Frontal cortex (tissue), 4 donors: ENCODE data around the gene TMPRSS4. TPM values are rescaled to one million over a fixed set of nuclear protein-coding genes. Genes with fewer than 3 reads are reported as not detected.

Source experiments
- DNase-seq, 2 donors: peaks; one replicate each; pipeline ENCODE4 v3.0.0; 2012; ENCODE audit warnings: low spot score in 2 of 2
- FAIRE-seq: peaks from 2 replicates; lab custom pipeline; 2012; peaks lifted over from hg19 to GRCh38; lab: Jason Lieb, UNC
- total RNA-seq: library from RNA; depleted of rRNA; stranded (reverse); fragments of >200 nt; gene quantifications from one replicate; pipeline ENCODE4 v1.2.3, GENCODE V29; 2014
- donor health status: control.
- donor health status: control.
- donor health status: control.

The TMPRSS4 gene
- total RNA-seq, 1 donor from 2014 or later: not detected

- DNase-seq (no peak), FAIRE-seq (no peak)
Measured at GRCh38 chr11:118168316-118168715, 91.4 kb downstream of the TMPRSS4 start.

DNA sequence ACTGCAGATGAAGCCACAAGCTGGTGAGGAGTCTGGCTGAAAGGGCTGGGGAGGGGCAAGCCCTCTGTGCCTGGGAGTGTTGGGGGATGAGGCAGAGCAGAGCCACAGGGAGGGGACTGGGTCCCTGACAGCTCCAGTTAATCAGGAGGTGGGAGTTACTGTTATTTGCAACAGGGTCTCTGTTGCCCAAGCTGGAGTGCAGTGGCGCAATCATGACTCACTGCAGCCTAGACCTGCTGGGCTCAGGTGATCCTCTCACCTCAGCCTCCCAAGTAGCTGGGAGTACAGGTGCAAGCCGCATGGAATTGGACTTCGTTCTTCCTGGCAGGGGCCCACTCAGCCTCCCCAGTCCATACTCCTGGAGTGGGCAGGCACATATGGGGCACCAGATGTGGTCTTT is 91.9 kb downstream of the TMPRSS4 start:
- no peak for DNase-seq
- FAIRE-seq: no peak

DNA sequence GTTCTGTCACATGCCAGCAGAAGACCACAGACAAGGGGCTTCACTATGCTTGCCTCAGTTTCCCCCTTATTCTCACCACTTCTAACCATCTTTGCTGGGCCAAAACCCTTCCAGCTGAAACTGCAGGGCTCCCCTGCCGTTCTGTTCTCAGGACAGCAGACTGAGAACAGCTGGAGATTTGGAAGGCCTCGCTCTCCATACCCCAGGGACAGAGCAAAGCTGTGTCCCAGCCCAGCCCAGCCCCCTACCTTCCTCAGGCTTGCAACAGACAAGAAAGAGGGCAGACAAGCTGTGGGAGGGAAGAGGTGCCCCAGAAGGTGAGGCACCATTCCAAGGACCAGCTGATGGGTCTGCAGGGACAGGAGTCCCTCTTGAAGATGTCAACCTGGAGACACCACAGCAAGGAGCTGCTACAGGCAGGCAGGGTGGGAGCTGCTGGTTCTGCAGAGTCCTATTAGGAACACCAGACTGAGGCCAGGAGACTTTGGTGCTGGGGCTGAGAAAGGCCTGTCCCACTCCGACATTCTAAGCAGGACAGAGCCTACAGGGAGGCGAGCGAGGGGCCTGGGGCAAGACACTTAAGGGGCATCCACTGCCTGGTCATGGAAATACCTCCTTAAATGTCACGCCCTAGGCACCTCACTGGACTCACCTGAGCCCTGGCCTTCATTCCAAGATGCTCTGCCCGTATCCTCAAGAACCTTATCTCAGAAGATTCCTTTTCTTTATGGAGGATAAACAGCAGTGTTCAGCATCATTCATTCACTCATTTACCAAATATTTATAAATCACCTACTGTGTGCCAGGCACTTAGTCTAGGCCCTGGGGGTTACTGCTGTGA is 92.6 kb downstream of the TMPRSS4 start:
- no peak for FAIRE-seq
- no peak for DNase-seq

DNA sequence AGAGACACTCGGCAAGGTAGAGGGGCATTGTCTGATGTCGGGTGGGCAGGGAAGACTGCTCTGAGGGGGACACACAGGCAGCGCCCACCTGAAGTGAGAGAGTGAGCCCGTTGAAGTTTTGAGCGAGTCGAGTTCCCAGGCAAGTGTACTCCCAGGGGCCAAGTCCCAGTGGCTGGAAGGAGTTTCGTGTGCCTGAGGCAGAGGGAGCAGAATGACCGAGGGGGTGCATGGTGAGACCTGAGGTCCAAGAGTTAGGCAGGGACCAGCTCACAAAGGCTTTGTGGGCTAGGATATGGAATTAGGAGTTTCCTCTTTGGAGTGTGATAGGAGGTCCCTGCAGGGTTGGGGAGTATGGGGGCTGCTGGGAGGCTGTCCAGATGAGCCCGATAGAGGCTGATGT is 93.4 kb downstream of the TMPRSS4 start:
- no peak for DNase-seq
- FAIRE-seq: no peak

DNA sequence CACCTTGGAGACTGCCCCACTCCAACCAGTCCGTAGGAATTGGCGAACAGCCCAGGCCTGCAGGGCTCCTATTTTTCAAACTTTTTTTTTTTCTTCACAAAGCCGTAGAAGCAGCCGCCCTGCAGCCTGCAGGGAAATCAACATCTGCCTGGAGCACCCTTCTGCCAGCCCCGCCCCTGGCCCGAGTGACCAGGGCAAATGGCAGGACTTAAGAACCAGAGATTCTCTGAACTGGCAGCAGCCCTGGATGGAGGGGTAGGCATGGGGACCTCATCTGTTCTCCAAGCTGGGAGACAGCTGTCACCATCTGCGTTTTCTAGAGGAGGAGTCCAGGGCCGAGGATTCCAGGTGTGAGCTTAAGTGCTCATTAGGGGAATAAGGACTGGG is 94.0 kb downstream of the TMPRSS4 start:
- DNase-seq (no peak), FAIRE-seq (no peak)

Other genes with a start within 250 kb of the TMPRSS4 start
- 69.3 TPM for gene FXYD6, start 200.4 kb upstream of the TMPRSS4 start, total RNA-seq
- 0.41 TPM for gene TMPRSS13, start 147.7 kb upstream of the TMPRSS4 start, total RNA-seq
- gene IL10RA, start 90.7 kb upstream of the TMPRSS4 start, total RNA-seq: 2.0 TPM
- gene SMIM35, start 9.9 kb downstream of the TMPRSS4 start, total RNA-seq: not detected
- gene SCN4B, start 75.7 kb downstream of the TMPRSS4 start, total RNA-seq: 5.7 TPM
- gene SCN2B, start 99.6 kb downstream of the TMPRSS4 start, total RNA-seq: 4.9 TPM
- gene JAML, start 147.9 kb downstream of the TMPRSS4 start, total RNA-seq: 0.82 TPM
- gene MPZL3, start 175.3 kb downstream of the TMPRSS4 start, total RNA-seq: 2.4 TPM
- 1.6 TPM for gene MPZL2, start 187.2 kb downstream of the TMPRSS4 start, total RNA-seq
- not detected for gene CD3E, start 227.7 kb downstream of the TMPRSS4 start, total RNA-seq